Neural crest cell (in vitro differentiated cells): ENCODE data around the gene NSD2. TPM values are rescaled to one million over a fixed set of nuclear protein-coding genes. Genes with fewer than 3 reads are reported as not detected.

Experiments used
- DNase-seq: peaks from one replicate; pipeline ENCODE4 v3.0.0; 2021; ENCODE audit warnings: low read depth, mixed read lengths, low spot score
- H3K27ac Mint-ChIP-seq: one replicate; pipeline ENCODE4 v1.8.0; 2021; ENCODE audit warnings: mild to moderate bottlenecking, mixed read lengths; ENCODE audit not compliant: unreplicated experiment
- H3K27me3 Mint-ChIP-seq: 2 replicates; pipeline ENCODE4 v1.8.0; 2021; ENCODE audit warnings: low read depth, mild to moderate bottlenecking, mixed read lengths
- H3K36me3 Mint-ChIP-seq: 2 replicates; pipeline ENCODE4 v1.8.0; 2021; ENCODE audit warnings: low read depth, mild to moderate bottlenecking, mixed read lengths
- H3K4me1 Mint-ChIP-seq: 2 replicates; pipeline ENCODE4 v1.8.0; 2021; ENCODE audit warnings: mixed read lengths
- H3K4me3 Mint-ChIP-seq: one replicate; pipeline ENCODE4 v1.8.0; 2021; ENCODE audit warnings: mild to moderate bottlenecking, mixed read lengths
- H3K9me3 Mint-ChIP-seq: 2 replicates; pipeline ENCODE4 v1.8.0; 2021; ENCODE audit warnings: mixed read lengths
- CTCF ChIP-seq: fragments of 200-600 bp; sonication (generic); conservative IDR thresholded peaks from 2 replicates; pipeline ENCODE4 v1.5.0; 2021; ENCODE audit warnings: antibody characterized with exemption, mild to moderate bottlenecking
- total RNA-seq: library from RNA; stranded (reverse); gene quantifications from 2 replicates; pipeline ENCODE4 v1.2.1, GENCODE V29; 2021

The NSD2 gene
- total RNA-seq, 1 donor from 2014 or later: 274 TPM

GRCh38 chr4:1980561-1981041 lies 109.4 kb downstream of the NSD2 start:
- Mint-ChIP-seq H3K4me1 (no peaks in the 10 kb centered on the region), H3K4me3 (no peak overlapping the region), H3K36me3 (peaks cover 20% of the 10 kb centered on the region), H3K27me3 (peaks cover 10% of the 10 kb centered on the region), H3K9me3 (no peaks in the 10 kb centered on the region), H3K27ac (no peak overlapping the region)
- no peak for DNase-seq
- no peak for TF ChIP-seq CTCF

- no peak overlapping the region for H3K27ac Mint-ChIP-seq
- no peak for DNase-seq
- no peak overlapping the region for H3K4me3 Mint-ChIP-seq
- H3K36me3 Mint-ChIP-seq: peaks cover 20% of the 10 kb centered on the region
- peaks cover 10% of the 10 kb centered on the region for H3K27me3 Mint-ChIP-seq
- no peaks in the 10 kb centered on the region for H3K4me1 Mint-ChIP-seq
- no peaks in the 10 kb centered on the region for H3K9me3 Mint-ChIP-seq
- no peak for TF ChIP-seq CTCF
These were observed 110.3 kb downstream of the NSD2 start for GRCh38 chr4:1981251-1982058.

- peak overlapping the region; percentile 50 for H3K27ac Mint-ChIP-seq
- DNase-seq: no peak
- H3K9me3 Mint-ChIP-seq: no peaks in the 10 kb centered on the region
- TF ChIP-seq CTCF: no peak
- peaks cover 18% of the 10 kb centered on the region for H3K36me3 Mint-ChIP-seq
- H3K4me1 Mint-ChIP-seq: no peaks in the 10 kb centered on the region
- H3K27me3 Mint-ChIP-seq: peaks cover 10% of the 10 kb centered on the region
- H3K4me3 Mint-ChIP-seq: peak overlapping the region; percentile 70
These were observed 111.2 kb downstream of the NSD2 start for GRCh38 chr4:1982124-1983052.

- Mint-ChIP-seq H3K4me3 (peak overlapping the region; percentile 70), H3K9me3 (no peaks in the 10 kb centered on the region), H3K36me3 (peaks cover 18% of the 10 kb centered on the region), H3K27me3 (peaks cover 10% of the 10 kb centered on the region), H3K4me1 (no peaks in the 10 kb centered on the region), H3K27ac (no peak overlapping the region)
- TF ChIP-seq CTCF: no peak
- DNase-seq: no peak
These were observed 112.1 kb downstream of the NSD2 start for GRCh38 chr4:1983053-1983845.

- peaks cover 10% of the 10 kb centered on the region for H3K27me3 Mint-ChIP-seq
- no peak overlapping the region for H3K4me3 Mint-ChIP-seq
- no peaks in the 10 kb centered on the region for H3K9me3 Mint-ChIP-seq
- H3K4me1 Mint-ChIP-seq: no peaks in the 10 kb centered on the region
- no peak overlapping the region for H3K27ac Mint-ChIP-seq
- peaks cover 15% of the 10 kb centered on the region for H3K36me3 Mint-ChIP-seq
- DNase-seq: no peak
- no peak for TF ChIP-seq CTCF
These were observed 112.7 kb downstream of the NSD2 start for GRCh38 chr4:1983846-1984405.
